PFSK-1 (cell line): ENCODE measurements around the gene H1-8.

Experiments
- FOXP2 ChIP-seq: optimal IDR thresholded peaks from 2 replicates; pipeline ENCODE3; 2011; ENCODE audit warnings: borderline replicate concordance, control low read depth, inconsistent platforms; ENCODE audit not compliant: insufficient read depth; ENCODE audit errors: extremely low read length, extremely low read depth
- POLR2AphosphoS5 ChIP-seq: IDR thresholded peaks from 2 replicates; pipeline ENCODE4 v1.6.1; 2012; ENCODE audit warnings: low read depth, mild to moderate bottlenecking, control low read depth, low read length, moderate library complexity
- SIN3A ChIP-seq: IDR thresholded peaks from 2 replicates; pipeline ENCODE4 v1.6.1; 2012; ENCODE audit warnings: mild to moderate bottlenecking, low read length, moderate library complexity, borderline replicate concordance; ENCODE audit not compliant: insufficient read depth
- TAF1 ChIP-seq: IDR thresholded peaks from 2 replicates; pipeline ENCODE4 v1.6.1; 2012; ENCODE audit warnings: low read length, control low read depth, borderline replicate concordance; ENCODE audit not compliant: insufficient read depth
- TF ChIP-seq, protein P1 (sequence below), 2 experiments: IDR thresholded peaks; 2 replicates each; pipeline versions ENCODE4 v1.6.1 to v1.8.0; 2011 to 2012; ENCODE audit warnings: low read depth in 2 of 2, low read length in 2 of 2, control low read depth in 1 of 2, inconsistent platforms in 1 of 2, mild to moderate bottlenecking in 1 of 2, moderate library complexity in 1 of 2; ENCODE audit not compliant: insufficient read depth in 1 of 2

DNA sequence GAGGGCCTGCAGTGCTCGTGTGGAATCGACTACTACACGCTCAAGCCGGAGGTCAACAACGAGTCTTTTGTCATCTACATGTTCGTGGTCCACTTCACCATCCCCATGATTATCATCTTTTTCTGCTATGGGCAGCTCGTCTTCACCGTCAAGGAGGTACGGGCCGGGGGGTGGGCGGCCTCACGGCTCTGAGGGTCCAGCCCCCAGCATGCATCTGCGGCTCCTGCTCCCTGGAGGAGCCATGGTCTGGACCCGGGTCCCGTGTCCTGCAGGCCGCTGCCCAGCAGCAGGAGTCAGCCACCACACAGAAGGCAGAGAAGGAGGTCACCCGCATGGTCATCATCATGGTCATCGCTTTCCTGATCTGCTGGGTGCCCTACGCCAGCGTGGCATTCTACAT is 10.7 kb upstream of the H1-8 start:
- TF ChIP-seq TAF1 (no peak), POLR2AphosphoS5 (no peak), FOXP2 (no peak), SIN3A (no peak)
- TF ChIP-seq, protein P1, sequence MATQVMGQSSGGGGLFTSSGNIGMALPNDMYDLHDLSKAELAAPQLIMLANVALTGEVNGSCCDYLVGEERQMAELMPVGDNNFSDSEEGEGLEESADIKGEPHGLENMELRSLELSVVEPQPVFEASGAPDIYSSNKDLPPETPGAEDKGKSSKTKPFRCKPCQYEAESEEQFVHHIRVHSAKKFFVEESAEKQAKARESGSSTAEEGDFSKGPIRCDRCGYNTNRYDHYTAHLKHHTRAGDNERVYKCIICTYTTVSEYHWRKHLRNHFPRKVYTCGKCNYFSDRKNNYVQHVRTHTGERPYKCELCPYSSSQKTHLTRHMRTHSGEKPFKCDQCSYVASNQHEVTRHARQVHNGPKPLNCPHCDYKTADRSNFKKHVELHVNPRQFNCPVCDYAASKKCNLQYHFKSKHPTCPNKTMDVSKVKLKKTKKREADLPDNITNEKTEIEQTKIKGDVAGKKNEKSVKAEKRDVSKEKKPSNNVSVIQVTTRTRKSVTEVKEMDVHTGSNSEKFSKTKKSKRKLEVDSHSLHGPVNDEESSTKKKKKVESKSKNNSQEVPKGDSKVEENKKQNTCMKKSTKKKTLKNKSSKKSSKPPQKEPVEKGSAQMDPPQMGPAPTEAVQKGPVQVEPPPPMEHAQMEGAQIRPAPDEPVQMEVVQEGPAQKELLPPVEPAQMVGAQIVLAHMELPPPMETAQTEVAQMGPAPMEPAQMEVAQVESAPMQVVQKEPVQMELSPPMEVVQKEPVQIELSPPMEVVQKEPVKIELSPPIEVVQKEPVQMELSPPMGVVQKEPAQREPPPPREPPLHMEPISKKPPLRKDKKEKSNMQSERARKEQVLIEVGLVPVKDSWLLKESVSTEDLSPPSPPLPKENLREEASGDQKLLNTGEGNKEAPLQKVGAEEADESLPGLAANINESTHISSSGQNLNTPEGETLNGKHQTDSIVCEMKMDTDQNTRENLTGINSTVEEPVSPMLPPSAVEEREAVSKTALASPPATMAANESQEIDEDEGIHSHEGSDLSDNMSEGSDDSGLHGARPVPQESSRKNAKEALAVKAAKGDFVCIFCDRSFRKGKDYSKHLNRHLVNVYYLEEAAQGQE (IDR thresholded peaks at IDR 0.05; ENCODE audit: insufficient read depth in 1 of 2, low read depth in 2 of 2, low read length in 2 of 2), result no peak
